HCT116 (cell line): ENCODE results near the gene MYO1E. TPM values are rescaled to one million over a fixed set of nuclear protein-coding genes. Genes with fewer than 3 reads are reported as not detected.

ENCODE experiments used
- ATAC-seq: fragments of 200-7000 bp; cut with Tn5 transposase; 2 replicates; pipeline ENCODE4 v1.9.1; 2020; ENCODE audit warnings: mild to moderate bottlenecking, moderate library complexity
- BruUV-seq: library from RNA; stranded (reverse); fragments of 400-500 nt; replicated peaks from 2 replicates; lab custom pipeline; 2021; lab: Mats Ljungman, UMichigan
- CTCF ChIA-PET: fragments of 300-600 bp; sonication (Branson Sonifier 250); formaldehyde crosslinking; loops from one replicate; lab custom pipeline; 2021; ENCODE audit warnings: antibody characterized with exemption; lab: Charles Lee
- POLR2A ChIA-PET: fragments of 300-600, 350-600 bp; sonication (Branson Sonifier 250); formaldehyde crosslinking; loops from one replicate; lab custom pipeline; 2021; ENCODE audit warnings: antibody characterized with exemption; lab: Charles Lee
- RAD21 ChIA-PET, 2 experiments: fragments of 300-600 bp; sonication (Branson Sonifier 250); formaldehyde crosslinking; loops; one replicate each; lab custom pipeline; 2023; ENCODE audit warnings: low total read pairs in 2 of 2; ENCODE audit not compliant: uncharacterized antibody in 2 of 2, unreplicated experiment in 2 of 2, low non-redundant PET in 1 of 2; lab: Charles Lee
- DNase-seq: peaks from one replicate; pipeline ENCODE4 v3.0.0-alpha.2; 2010; ENCODE audit warnings: low read depth, low spot score
- H2AFZ ChIP-seq: fragments of 200-600 bp; shearing (Covaris generic), sonication (generic); 2 replicates; pipeline ENCODE4 v1.6.1; 2017; ENCODE audit warnings: low read depth, mixed run types, mixed read lengths, antibody characterized with exemption, low read length; ENCODE audit not compliant: poor library complexity, severe bottlenecking
- H3K27ac ChIP-seq: 2 replicates; pipeline ENCODE4 v1.5.1; 2012; ENCODE audit warnings: low read depth, low read length
- H3K27me3 ChIP-seq: fragments of 200-600 bp; sonication (generic); 2 replicates; pipeline ENCODE4 v1.6.1; 2016; ENCODE audit warnings: mixed run types, low read length, mixed read lengths; ENCODE audit not compliant: insufficient read depth
- H3K36me3 ChIP-seq, 2 experiments: fragments of 200-500 bp in 1 of 2; fragments of 200-600 bp in 1 of 2; sonication (Bioruptor generic) in 1 of 2; sonication (generic) in 1 of 2; 2 replicates each; pipeline versions ENCODE4 v1.5.1 to v1.6.1; 2014 to 2016; ENCODE audit warnings: low read length in 2 of 2, inconsistent platforms in 1 of 2, mixed read lengths in 1 of 2, mixed run types in 1 of 2; ENCODE audit not compliant: insufficient read depth in 2 of 2, control insufficient read depth in 1 of 2
- H3K4me1 ChIP-seq, 2 experiments: fragments of 200-600 bp in 1 of 2; sonication (generic) in 1 of 2; 2 replicates each; pipeline versions ENCODE4 v1.5.1 to v1.6.1; 2012 to 2017; ENCODE audit warnings: low read length in 2 of 2, inconsistent platforms in 1 of 2, mild to moderate bottlenecking in 1 of 2, mixed read lengths in 1 of 2, mixed run types in 1 of 2, moderate library complexity in 1 of 2; ENCODE audit not compliant: insufficient read depth in 2 of 2, control insufficient read depth in 1 of 2
- H3K4me2 ChIP-seq: fragments of 200-600 bp; sonication (generic); 2 replicates; pipeline ENCODE4 v1.6.1; 2017; ENCODE audit warnings: mixed run types, low read length, mixed read lengths
- H3K4me3 ChIP-seq, 2 experiments: fragments of 200-600 bp in 1 of 2; sonication (generic) in 1 of 2; replicated peaks in 1 of 2; 2 replicates each; pipeline ENCODE4 v1.5.1; 2011 to 2016; ENCODE audit warnings: low read length in 2 of 2, control low read depth in 1 of 2, low read depth in 1 of 2, mild to moderate bottlenecking in 1 of 2, mixed read lengths in 1 of 2, mixed run types in 1 of 2
- H3K79me2 ChIP-seq: fragments of 200-600 bp; sonication (generic); 2 replicates; pipeline ENCODE4 v1.6.1; 2017; ENCODE audit warnings: mild to moderate bottlenecking, mixed run types, low read length, moderate library complexity, mixed read lengths; ENCODE audit not compliant: insufficient read depth
- H3K9ac ChIP-seq: fragments of 200-600 bp; sonication (generic); 2 replicates; pipeline ENCODE4 v1.6.1; 2016; ENCODE audit warnings: low read length, mixed read lengths
- H3K9me2 ChIP-seq: fragments of 200-600 bp; sonication (generic), shearing (Covaris generic); 2 replicates; pipeline ENCODE4 v1.6.1; 2017; ENCODE audit warnings: mixed run types, mild to moderate bottlenecking, moderate library complexity; ENCODE audit not compliant: insufficient read depth
- H3K9me3 ChIP-seq, 2 experiments: fragments of 200-500 bp in 1 of 2; fragments of 200-600 bp in 1 of 2; sonication (Bioruptor generic) in 1 of 2; sonication (generic) in 1 of 2; 2 replicates each; pipeline ENCODE4 v1.6.1; 2014 to 2017; ENCODE audit warnings: low read length in 2 of 2, mixed read lengths in 2 of 2, inconsistent platforms in 1 of 2, low read depth in 1 of 2, mild to moderate bottlenecking in 1 of 2, mixed run types in 1 of 2, moderate library complexity in 1 of 2; ENCODE audit not compliant: control insufficient read depth in 1 of 2, insufficient read depth in 1 of 2
- H4K20me1 ChIP-seq: fragments of 200-600 bp; sonication (generic), shearing (Covaris generic); 2 replicates; pipeline ENCODE4 v1.6.1; 2017; ENCODE audit warnings: mixed run types, mild to moderate bottlenecking, moderate library complexity; ENCODE audit not compliant: insufficient read depth
- ATF3 ChIP-seq: IDR thresholded peaks from 2 replicates; pipeline ENCODE4 v1.6.1; 2012
- CEBPB ChIP-seq: IDR thresholded peaks from 2 replicates; pipeline ENCODE4 v1.6.1; 2012; ENCODE audit warnings: low read depth
- FOSL1 ChIP-seq: IDR thresholded peaks from 2 replicates; pipeline ENCODE4 v1.6.1; 2012; ENCODE audit warnings: low read depth
- POLR2A ChIP-seq: IDR thresholded peaks from 2 replicates; pipeline ENCODE4 v1.7.0; 2011; ENCODE audit warnings: borderline replicate concordance; ENCODE audit not compliant: insufficient read depth, insufficient read length; ENCODE audit errors: extremely low read depth
- RAD21 ChIP-seq: IDR thresholded peaks from 2 replicates; pipeline ENCODE4 v1.6.1; 2012; ENCODE audit warnings: low read depth, mild to moderate bottlenecking
- TCF7L2 ChIP-seq: IDR thresholded peaks from 2 replicates; pipeline ENCODE4 v1.7.0; 2011; ENCODE audit warnings: borderline replicate concordance, inconsistent platforms; ENCODE audit not compliant: insufficient read depth, insufficient read length; ENCODE audit errors: extremely low read depth
- YY1 ChIP-seq: IDR thresholded peaks from 2 replicates; pipeline ENCODE4 v1.6.1; 2011; ENCODE audit warnings: low read length, low read depth, moderate library complexity, mild to moderate bottlenecking; ENCODE audit not compliant: insufficient replicate concordance; ENCODE audit errors: extremely low read depth
- intact Hi-C: fragments of 100-400 bp; cut with micrococcal nuclease; formaldehyde crosslinking; loops from 2 replicates; pipeline ENCODE4 v1.10.0; 2022
- total RNA-seq: library from RNA; stranded (reverse); gene quantifications from one replicate; pipeline ENCODE4 v1.2.1, GENCODE V29; 2021; ENCODE audit not compliant: unreplicated experiment
- TF ChIP-seq, protein P1 (sequence below), 3 experiments: fragments of 200-600 bp in 1 of 3; sonication (generic) in 1 of 3; IDR thresholded peaks in 2 of 3; conservative IDR thresholded peaks in 1 of 3; 2 replicates each; pipeline ENCODE4 v1.5.1; 2012 to 2017; ENCODE audit warnings: low read depth in 2 of 3, low read length in 2 of 3, antibody characterized with exemption in 1 of 3, borderline replicate concordance in 1 of 3, control low read depth in 1 of 3, mild to moderate bottlenecking in 1 of 3, mixed read lengths in 1 of 3, mixed run types in 1 of 3, moderate library complexity in 1 of 3; ENCODE audit not compliant: insufficient read depth in 1 of 3

Gene MYO1E
- total RNA-seq, 1 experiment from 2014 or later: 182 TPM

GRCh38 chr15:59396679-59397078 is 24.0 kb upstream of the MYO1E start:
- DNase-seq (no peak), ATAC-seq (no peak)
- no peaks in the 10 kb centered on the region for H3K4me1 ChIP-seq
- H3K36me3 ChIP-seq: no peaks in the 10 kb centered on the region
- no peak overlapping the region for H3K4me2 ChIP-seq
- no peaks in the 10 kb centered on the region for H3K9me3 ChIP-seq
- no peak overlapping the region for H3K27ac ChIP-seq
- no peaks in the 10 kb centered on the region for H3K9me2 ChIP-seq
- no peak overlapping the region for H3K4me3 ChIP-seq
- H4K20me1 ChIP-seq: no peaks in the 10 kb centered on the region
- CTCF ChIA-PET: no interaction called here
- H3K27me3 ChIP-seq: no peaks in the 10 kb centered on the region
- TF ChIP-seq POLR2A (no peak), FOSL1 (no peak), CEBPB (no peak), YY1 (no peak), ATF3 (no peak), TCF7L2 (no peak), RAD21 (peak; percentile 48)
- TF ChIP-seq, protein P1, sequence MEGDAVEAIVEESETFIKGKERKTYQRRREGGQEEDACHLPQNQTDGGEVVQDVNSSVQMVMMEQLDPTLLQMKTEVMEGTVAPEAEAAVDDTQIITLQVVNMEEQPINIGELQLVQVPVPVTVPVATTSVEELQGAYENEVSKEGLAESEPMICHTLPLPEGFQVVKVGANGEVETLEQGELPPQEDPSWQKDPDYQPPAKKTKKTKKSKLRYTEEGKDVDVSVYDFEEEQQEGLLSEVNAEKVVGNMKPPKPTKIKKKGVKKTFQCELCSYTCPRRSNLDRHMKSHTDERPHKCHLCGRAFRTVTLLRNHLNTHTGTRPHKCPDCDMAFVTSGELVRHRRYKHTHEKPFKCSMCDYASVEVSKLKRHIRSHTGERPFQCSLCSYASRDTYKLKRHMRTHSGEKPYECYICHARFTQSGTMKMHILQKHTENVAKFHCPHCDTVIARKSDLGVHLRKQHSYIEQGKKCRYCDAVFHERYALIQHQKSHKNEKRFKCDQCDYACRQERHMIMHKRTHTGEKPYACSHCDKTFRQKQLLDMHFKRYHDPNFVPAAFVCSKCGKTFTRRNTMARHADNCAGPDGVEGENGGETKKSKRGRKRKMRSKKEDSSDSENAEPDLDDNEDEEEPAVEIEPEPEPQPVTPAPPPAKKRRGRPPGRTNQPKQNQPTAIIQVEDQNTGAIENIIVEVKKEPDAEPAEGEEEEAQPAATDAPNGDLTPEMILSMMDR (IDR thresholded peaks at IDR 0.05 in 2 of 3, conservative IDR thresholded peaks at IDR 0.05 in 1 of 3; ENCODE audit: borderline replicate concordance in 1 of 3, insufficient read depth in 1 of 3, low read depth in 2 of 3, low read length in 2 of 3): 0 out of 6 replicates have a peak, but pooled peaks of 1 of the 3 experiments have one; percentile 27
- intact Hi-C loops: no loop called here
- no TSS peak for BruUV-seq
- POLR2A ChIA-PET: interaction anchor here (1.4 kb wide), 1 partner anchor 24 kb away, joined by 5 read pairs; the partner anchor contains the start of gene MYO1E
- H3K79me2 ChIP-seq: no peaks in the 10 kb centered on the region
- H2AFZ ChIP-seq: no peak overlapping the region
- RAD21 ChIA-PET: no interaction called here
- H3K9ac ChIP-seq: no peak overlapping the region
